Measurements from ENCODE around the gene S100A7A.
A peak's percentile ranks its signal among the peaks of the same experiment; 100 is the strongest.

Gene S100A7A

DNA sequence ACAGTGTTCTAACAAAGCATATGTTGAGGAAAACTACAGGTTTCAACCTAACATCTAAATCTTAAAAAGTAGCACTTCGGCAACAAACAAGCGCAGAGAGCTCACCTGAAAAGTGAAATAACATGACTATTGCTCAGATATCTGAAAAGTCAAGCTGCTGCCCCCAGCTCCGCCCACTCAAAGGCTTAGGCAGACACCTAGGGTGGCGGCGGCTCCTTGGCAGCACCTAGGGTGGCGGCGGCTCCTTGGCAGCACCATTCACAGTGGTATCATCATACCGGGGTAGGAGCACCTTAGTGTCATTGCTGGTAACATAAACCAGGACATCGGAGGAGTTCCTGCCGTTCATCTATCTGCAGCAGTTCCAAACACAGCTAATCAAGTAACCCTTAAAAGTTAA is 36.7 kb upstream of the S100A7A start:
- no peak overlapping the region for H2BK5ac ChIP-seq (ENCODE audit: low read length)
- H3K27ac ChIP-seq (replicated peaks; ENCODE audit: low read length) = no peak overlapping the region
- no peaks in the 10 kb centered on the region for H3K9me3 ChIP-seq (replicated peaks in 1 of 2; ENCODE audit: control insufficient read depth in 2 of 2, insufficient read depth in 1 of 2, low read depth in 1 of 2, low read length in 2 of 2)
- H3K79me1 ChIP-seq (ENCODE audit: low read depth, low read length) = no peaks in the 10 kb centered on the region
- H2AK5ac ChIP-seq (ENCODE audit: low read depth, low read length) = no peak overlapping the region
- H3K4me3 ChIP-seq (ENCODE audit: low read length in 2 of 2) = no peak overlapping the region
- H2BK12ac ChIP-seq (ENCODE audit: low read length) = no peak overlapping the region
- H3K4ac ChIP-seq (ENCODE audit: low read length) = no peak overlapping the region
- H2BK15ac ChIP-seq (ENCODE audit: low read length) = no peak overlapping the region
- no peaks in the 10 kb centered on the region for H3K27me3 ChIP-seq (ENCODE audit: control insufficient read depth in 3 of 3, insufficient read depth in 3 of 3, low read depth in 1 of 3, low read length in 3 of 3)
- H3K23ac ChIP-seq (ENCODE audit: low read depth, low read length, poor library complexity) = no peak overlapping the region
- no peaks in the 10 kb centered on the region for H3K4me1 ChIP-seq (ENCODE audit: control insufficient read depth in 2 of 2, insufficient read depth in 1 of 2, low read depth in 1 of 2, low read length in 2 of 2)
- no peak overlapping the region for H2AFZ ChIP-seq (ENCODE audit: low read length)
- WGBS, 2 donors (ENCODE audit: extremely low coverage in 2 of 2, insufficient read length in 2 of 2, insufficient replicate concordance in 1 of 2) = no CpG with 5 or more reads among the region's 10 CpGs
- H3K18ac ChIP-seq (ENCODE audit: low read length) = no peak overlapping the region
- H3K14ac ChIP-seq (ENCODE audit: low read length) = no peak overlapping the region
- H3K4me2 ChIP-seq (ENCODE audit: insufficient read depth, low read length, poor library complexity, severe bottlenecking) = no peak overlapping the region
- H2BK120ac ChIP-seq (ENCODE audit: low read depth, low read length) = no peak overlapping the region
- no peaks in the 10 kb centered on the region for H3K36me3 ChIP-seq (replicated peaks in 1 of 2; ENCODE audit: control insufficient read depth in 2 of 2, insufficient read depth in 2 of 2, low read length in 2 of 2)
- H3K9ac ChIP-seq (ENCODE audit: low read depth, low read length, poor library complexity) = no peak overlapping the region
- no peak overlapping the region for H4K91ac ChIP-seq (ENCODE audit: low read depth, low read length, poor library complexity)
- no peak overlapping the region for H4K8ac ChIP-seq (ENCODE audit: low read depth, low read length)
- no peak for DNase-seq (ENCODE audit: low spot score)

DNA sequence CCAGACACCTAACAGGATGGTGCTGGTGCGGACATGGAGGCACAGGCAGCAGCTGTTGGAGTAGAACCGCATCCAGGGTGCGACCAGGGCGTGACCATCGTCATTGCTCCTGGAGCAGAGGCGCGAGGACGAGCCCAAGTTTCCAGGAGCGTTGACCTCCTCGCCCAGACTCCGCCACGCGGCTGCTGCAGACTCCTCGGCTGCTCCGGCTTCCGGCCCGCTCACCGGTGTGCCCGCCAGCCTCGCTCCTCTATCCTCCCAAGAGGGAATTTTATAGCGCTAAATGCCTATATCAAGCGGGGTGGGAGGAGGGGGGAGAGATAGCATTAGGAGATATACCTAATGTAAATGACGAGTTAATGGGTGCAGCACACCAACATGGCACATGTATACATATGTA is 35.6 kb upstream of the S100A7A start:
- DNase-seq (ENCODE audit: low spot score) = no peak
- H2BK15ac ChIP-seq (ENCODE audit: low read length) = no peak overlapping the region
- H2BK12ac ChIP-seq (ENCODE audit: low read length) = no peak overlapping the region
- H3K4me3 ChIP-seq (ENCODE audit: low read length in 2 of 2) = no peak overlapping the region
- no peak overlapping the region for H2AK5ac ChIP-seq (ENCODE audit: low read depth, low read length)
- H3K36me3 ChIP-seq (replicated peaks in 1 of 2; ENCODE audit: control insufficient read depth in 2 of 2, insufficient read depth in 2 of 2, low read length in 2 of 2) = no peaks in the 10 kb centered on the region
- H2BK120ac ChIP-seq (ENCODE audit: low read depth, low read length) = no peak overlapping the region
- no peaks in the 10 kb centered on the region for H3K27me3 ChIP-seq (ENCODE audit: control insufficient read depth in 3 of 3, insufficient read depth in 3 of 3, low read depth in 1 of 3, low read length in 3 of 3)
- H3K4me2 ChIP-seq (ENCODE audit: insufficient read depth, low read length, poor library complexity, severe bottlenecking) = no peak overlapping the region
- no peak overlapping the region for H3K27ac ChIP-seq (replicated peaks; ENCODE audit: low read length)
- no CpG with 5 or more reads among the region's 23 CpGs for WGBS, 2 donors (ENCODE audit: extremely low coverage in 2 of 2, insufficient read length in 2 of 2, insufficient replicate concordance in 1 of 2)
- no peak overlapping the region for H2BK5ac ChIP-seq (ENCODE audit: low read length)
- H2AFZ ChIP-seq (ENCODE audit: low read length) = no peak overlapping the region
- no peak overlapping the region for H3K9ac ChIP-seq (ENCODE audit: low read depth, low read length, poor library complexity)
- no peaks in the 10 kb centered on the region for H3K79me1 ChIP-seq (ENCODE audit: low read depth, low read length)
- H3K4ac ChIP-seq (ENCODE audit: low read length) = no peak overlapping the region
- H3K23ac ChIP-seq (ENCODE audit: low read depth, low read length, poor library complexity) = peak overlapping the region; percentile 1
- H4K91ac ChIP-seq (ENCODE audit: low read depth, low read length, poor library complexity) = no peak overlapping the region
- no peaks in the 10 kb centered on the region for H3K9me3 ChIP-seq (replicated peaks in 1 of 2; ENCODE audit: control insufficient read depth in 2 of 2, insufficient read depth in 1 of 2, low read depth in 1 of 2, low read length in 2 of 2)
- no peak overlapping the region for H3K14ac ChIP-seq (ENCODE audit: low read length)
- no peak overlapping the region for H3K18ac ChIP-seq (ENCODE audit: low read length)
- no peaks in the 10 kb centered on the region for H3K4me1 ChIP-seq (ENCODE audit: control insufficient read depth in 2 of 2, insufficient read depth in 1 of 2, low read depth in 1 of 2, low read length in 2 of 2)
- H4K8ac ChIP-seq (ENCODE audit: low read depth, low read length) = no peak overlapping the region

DNA sequence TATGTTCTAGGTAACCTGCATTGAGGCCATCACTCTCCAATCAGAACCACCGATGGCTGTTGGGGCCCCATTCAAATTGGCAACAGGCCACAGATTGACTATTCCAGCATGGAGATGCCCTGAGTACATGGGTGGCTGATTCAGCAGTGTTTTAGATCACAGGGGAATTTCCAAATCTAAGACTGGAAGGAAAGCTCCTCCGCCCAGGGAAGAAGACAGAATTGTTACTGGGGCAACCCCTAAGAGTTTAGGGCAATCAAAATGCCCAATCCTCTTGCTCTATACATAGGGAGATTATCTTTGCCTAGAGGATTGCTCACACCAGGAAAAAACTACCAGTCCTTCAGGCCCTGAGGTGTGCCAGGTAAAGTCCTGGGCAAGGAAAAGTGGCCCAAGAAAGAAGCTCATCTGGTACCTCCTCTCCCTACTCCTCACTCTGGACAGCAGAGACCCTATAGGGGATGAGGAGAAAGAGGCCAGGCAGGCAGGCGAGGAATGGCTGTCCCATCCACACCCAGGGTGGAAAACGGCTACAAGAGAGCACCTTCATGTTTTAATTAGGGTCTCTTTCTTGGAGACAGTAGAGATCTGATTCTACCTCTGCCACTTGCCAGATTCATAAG is 31.3 kb upstream of the S100A7A start:
- Histone ChIP-seq H3K9me3 (replicated peaks in 1 of 2; ENCODE audit: control insufficient read depth in 2 of 2, insufficient read depth in 1 of 2, low read depth in 1 of 2, low read length in 2 of 2) (no peaks in the 10 kb centered on the region), H2BK120ac (ENCODE audit: low read depth, low read length) (no peak overlapping the region), H3K27me3 (ENCODE audit: control insufficient read depth in 3 of 3, insufficient read depth in 3 of 3, low read depth in 1 of 3, low read length in 3 of 3) (peaks cover 0 to 7% (median 0%) of the 10 kb centered on the region in 3 experiments), H4K8ac (ENCODE audit: low read depth, low read length) (no peak overlapping the region), H2AK5ac (ENCODE audit: low read depth, low read length) (no peak overlapping the region), H3K4me2 (ENCODE audit: insufficient read depth, low read length, poor library complexity, severe bottlenecking) (no peak overlapping the region), H3K4me1 (ENCODE audit: control insufficient read depth in 2 of 2, insufficient read depth in 1 of 2, low read depth in 1 of 2, low read length in 2 of 2) (no peaks in the 10 kb centered on the region), H3K27ac (replicated peaks; ENCODE audit: low read length) (no peak overlapping the region), H2BK15ac (ENCODE audit: low read length) (no peak overlapping the region), H2BK5ac (ENCODE audit: low read length) (no peak overlapping the region), H3K36me3 (replicated peaks in 1 of 2; ENCODE audit: control insufficient read depth in 2 of 2, insufficient read depth in 2 of 2, low read length in 2 of 2) (no peaks in the 10 kb centered on the region), H2BK12ac (ENCODE audit: low read length) (no peak overlapping the region), H3K18ac (ENCODE audit: low read length) (no peak overlapping the region), H3K23ac (ENCODE audit: low read depth, low read length, poor library complexity) (no peak overlapping the region), H3K4me3 (ENCODE audit: low read length in 2 of 2) (no peak overlapping the region), H2AFZ (ENCODE audit: low read length) (no peak overlapping the region), H4K91ac (ENCODE audit: low read depth, low read length, poor library complexity) (no peak overlapping the region), H3K79me1 (ENCODE audit: low read depth, low read length) (no peaks in the 10 kb centered on the region), H3K9ac (ENCODE audit: low read depth, low read length, poor library complexity) (no peak overlapping the region), H3K14ac (ENCODE audit: low read length) (no peak overlapping the region), H3K4ac (ENCODE audit: low read length) (no peak overlapping the region)
- WGBS, 2 donors (ENCODE audit: extremely low coverage in 2 of 2, insufficient read length in 2 of 2, insufficient replicate concordance in 1 of 2) = no CpG with 5 or more reads among the region's 4 CpGs
- no peak for DNase-seq (ENCODE audit: low spot score)

DNA sequence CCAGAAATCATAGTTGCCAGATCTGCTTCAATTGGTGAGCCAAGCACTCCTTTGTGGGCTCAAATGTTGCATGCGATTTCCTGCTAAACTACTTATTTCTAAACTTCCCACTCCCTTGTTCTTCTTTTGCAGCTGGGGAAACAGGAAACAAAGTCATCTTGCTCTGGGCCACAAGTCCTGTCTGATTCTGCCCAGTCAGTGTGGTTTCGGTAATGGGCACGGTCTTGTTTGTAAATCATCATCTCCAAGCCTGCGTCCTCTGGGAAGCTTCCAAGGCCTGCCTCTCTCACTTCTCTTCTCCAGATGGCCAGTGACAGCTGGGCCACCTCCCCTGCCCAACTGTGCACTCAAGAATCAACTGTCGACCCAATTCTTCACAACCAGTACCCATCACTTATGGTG is 29.8 kb upstream of the S100A7A start:
- no peak overlapping the region for H3K14ac ChIP-seq (ENCODE audit: low read length)
- no peak for DNase-seq (ENCODE audit: low spot score)
- no peaks in the 10 kb centered on the region for H3K36me3 ChIP-seq (replicated peaks in 1 of 2; ENCODE audit: control insufficient read depth in 2 of 2, insufficient read depth in 2 of 2, low read length in 2 of 2)
- H3K4me2 ChIP-seq (ENCODE audit: insufficient read depth, low read length, poor library complexity, severe bottlenecking) = no peak overlapping the region
- H2BK120ac ChIP-seq (ENCODE audit: low read depth, low read length) = no peak overlapping the region
- no peak overlapping the region for H2BK5ac ChIP-seq (ENCODE audit: low read length)
- H3K4me1 ChIP-seq (ENCODE audit: control insufficient read depth in 2 of 2, insufficient read depth in 1 of 2, low read depth in 1 of 2, low read length in 2 of 2) = no peaks in the 10 kb centered on the region
- H3K4ac ChIP-seq (ENCODE audit: low read length) = no peak overlapping the region
- no peak overlapping the region for H3K9ac ChIP-seq (ENCODE audit: low read depth, low read length, poor library complexity)
- H4K8ac ChIP-seq (ENCODE audit: low read depth, low read length) = no peak overlapping the region
- H3K4me3 ChIP-seq (ENCODE audit: low read length in 2 of 2) = no peak overlapping the region
- no peak overlapping the region for H2BK12ac ChIP-seq (ENCODE audit: low read length)
- no peak overlapping the region for H2AFZ ChIP-seq (ENCODE audit: low read length)
- H3K27ac ChIP-seq (replicated peaks; ENCODE audit: low read length) = no peak overlapping the region
- WGBS, 2 donors (ENCODE audit: extremely low coverage in 2 of 2, insufficient read length in 2 of 2, insufficient replicate concordance in 1 of 2) = no CpG with 5 or more reads among the region's 5 CpGs
- H4K91ac ChIP-seq (ENCODE audit: low read depth, low read length, poor library complexity) = no peak overlapping the region
- no peaks in the 10 kb centered on the region for H3K9me3 ChIP-seq (replicated peaks in 1 of 2; ENCODE audit: control insufficient read depth in 2 of 2, insufficient read depth in 1 of 2, low read depth in 1 of 2, low read length in 2 of 2)
- peaks cover 0 to 18% (median 0%) of the 10 kb centered on the region in 3 experiments for H3K27me3 ChIP-seq (ENCODE audit: control insufficient read depth in 3 of 3, insufficient read depth in 3 of 3, low read depth in 1 of 3, low read length in 3 of 3)
- no peak overlapping the region for H3K18ac ChIP-seq (ENCODE audit: low read length)
- no peak overlapping the region for H3K23ac ChIP-seq (ENCODE audit: low read depth, low read length, poor library complexity)
- H2AK5ac ChIP-seq (ENCODE audit: low read depth, low read length) = no peak overlapping the region
- no peaks in the 10 kb centered on the region for H3K79me1 ChIP-seq (ENCODE audit: low read depth, low read length)
- no peak overlapping the region for H2BK15ac ChIP-seq (ENCODE audit: low read length)
